Naive thymus-derived CD4-positive, alpha-beta T cell (primary cell): Measurements from ENCODE around the gene SYNRG. TPM values are rescaled to one million over a fixed set of nuclear protein-coding genes. Genes with fewer than 3 reads are reported as not detected.

ENCODE experiments used
- ATAC-seq: fragments of 150-1000 bp; cut with Tn5 transposase; 2 replicates; pipeline ENCODE4 v1.10.0; 2021; ENCODE audit warnings: mild to moderate bottlenecking, moderate library complexity
- CTCF ChIA-PET: fragments of 350-600 bp; sonication (Branson Sonifier 250); formaldehyde crosslinking; loops from one replicate; lab custom pipeline; 2021; ENCODE audit warnings: antibody characterized with exemption; lab: Charles Lee
- POLR2A ChIA-PET: fragments of 350-600 bp; sonication (Branson Sonifier 250); formaldehyde crosslinking; loops from one replicate; lab custom pipeline; 2021; ENCODE audit warnings: antibody characterized with exemption, inconsistent platforms; lab: Charles Lee
- DNase-seq, 9 donors: peaks; one replicate each; pipeline versions ENCODE4 v3.0.0 to v3.0.0-alpha.2; 2020 to 2022; ENCODE audit warnings: mixed read lengths in 1 of 9
- H3K27ac ChIP-seq: one replicate; pipeline ENCODE4 v1.7.0; 2013; ENCODE audit warnings: mild to moderate bottlenecking, low read depth, low read length, moderate library complexity
- H3K27me3 ChIP-seq, 2 donors: one replicate each; pipeline ENCODE4 v1.7.0; 2013; ENCODE audit warnings: low read length in 2 of 2, mild to moderate bottlenecking in 2 of 2, moderate library complexity in 2 of 2; ENCODE audit not compliant: control insufficient read depth in 2 of 2, insufficient read depth in 2 of 2
- H3K36me3 ChIP-seq, 3 experiments: 1 replicate in 2 of 3; 2 replicates in 1 of 3; pipeline ENCODE4 v1.7.0; 2013; ENCODE audit warnings: low read length in 3 of 3, mild to moderate bottlenecking in 3 of 3, moderate library complexity in 1 of 3; ENCODE audit not compliant: insufficient read depth in 3 of 3, control insufficient read depth in 2 of 3
- H3K4me1 ChIP-seq, 2 donors: one replicate each; pipeline ENCODE4 v1.7.0; 2013; ENCODE audit warnings: low read length in 2 of 2, mild to moderate bottlenecking in 2 of 2, moderate library complexity in 1 of 2; ENCODE audit not compliant: control insufficient read depth in 2 of 2, insufficient read depth in 2 of 2
- H3K4me3 ChIP-seq: 2 replicates; pipeline ENCODE4 v1.7.0; 2013; ENCODE audit warnings: mild to moderate bottlenecking, low read length
- H3K9me3 ChIP-seq, 3 experiments: 1 replicate in 2 of 3; 2 replicates in 1 of 3; pipeline ENCODE4 v1.7.0; 2013; ENCODE audit warnings: low read length in 3 of 3; ENCODE audit not compliant: control insufficient read depth in 2 of 3
- H3K27ac Mint-ChIP-seq, 9 donors: one replicate each; pipeline ENCODE4 v1.8.0; 2020 to 2022; ENCODE audit warnings: mixed read lengths in 9 of 9, mild to moderate bottlenecking in 8 of 9, moderate library complexity in 5 of 9, inconsistent platforms in 2 of 9
- H3K27me3 Mint-ChIP-seq, 5 donors: one replicate each; pipeline ENCODE4 v1.8.0; 2021 to 2022; ENCODE audit warnings: mixed read lengths in 5 of 5, mild to moderate bottlenecking in 1 of 5
- H3K36me3 Mint-ChIP-seq, 5 donors: one replicate each; pipeline ENCODE4 v1.8.0; 2020 to 2022; ENCODE audit warnings: mixed read lengths in 5 of 5, mild to moderate bottlenecking in 3 of 5, inconsistent platforms in 1 of 5
- H3K4me1 Mint-ChIP-seq, 7 donors: one replicate each; pipeline ENCODE4 v1.8.0; 2020 to 2022; ENCODE audit warnings: mixed read lengths in 7 of 7, mild to moderate bottlenecking in 3 of 7, inconsistent platforms in 1 of 7
- H3K4me3 Mint-ChIP-seq, 10 donors: one replicate each; pipeline ENCODE4 v1.8.0; 2020 to 2022; ENCODE audit warnings: mild to moderate bottlenecking in 10 of 10, mixed read lengths in 10 of 10, moderate library complexity in 6 of 10, inconsistent platforms in 2 of 10
- H3K9me3 Mint-ChIP-seq, 11 donors: one replicate each; pipeline ENCODE4 v1.8.0; 2020 to 2022; ENCODE audit warnings: mixed read lengths in 11 of 11, mild to moderate bottlenecking in 4 of 11, inconsistent platforms in 1 of 11, moderate library complexity in 1 of 11
- intact Hi-C, 2 donors: fragments of 100-400 bp; cut with micrococcal nuclease; formaldehyde crosslinking; loops; one replicate each; pipeline ENCODE4 v1.15.1; 2023
- polyA plus RNA-seq, 2 donors: library from polyadenylated mRNA; unstranded; fragments of 300-500 nt; fragmentation: Illumina TruSeq; gene quantifications; one replicate each; pipeline ENCODE4 v1.2.3, GENCODE V29; 2021
- total RNA-seq, 6 experiments: library from RNA in 5 of 6; stranded (reverse) in 5 of 6; gene quantifications; 1 replicate in 5 of 6; 2 replicates in 1 of 6; pipeline ENCODE4 v1.2.3 and lab custom pipeline; 2021 to 2026

The SYNRG gene
- total and polyA plus RNA-seq, 7 experiments from 2014 or later: 70.9 to 146 (median 100) TPM

DNA sequence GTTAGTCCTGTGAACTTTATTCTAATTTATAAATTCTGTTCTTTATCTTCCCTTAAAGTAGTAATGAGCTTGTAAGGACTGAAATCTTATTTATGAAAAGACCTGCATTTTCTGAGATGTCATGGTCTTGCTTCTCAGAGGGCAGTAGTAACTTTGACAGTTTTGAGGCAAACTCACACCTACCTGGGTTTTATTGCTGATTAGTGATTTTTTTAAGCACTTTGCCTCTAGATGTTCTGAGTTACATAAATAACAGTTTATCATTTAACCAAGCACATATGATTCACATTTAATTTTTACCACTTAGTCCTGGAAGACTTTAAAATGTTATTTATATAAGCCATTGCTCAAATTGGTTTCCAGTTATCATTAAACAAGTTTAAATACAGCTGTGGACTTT lies 108.8 kb downstream of the SYNRG start:
- DNase-seq (no peak), ATAC-seq (no peak)
- Mint-ChIP-seq H3K36me3 (no peaks in the 10 kb centered on the region), H3K4me3 (no peak overlapping the region), H3K9me3 (no peaks in the 10 kb centered on the region), H3K4me1 (peaks cover 0 to 5% (median 0%) of the 10 kb centered on the region in 7 donors), H3K27me3 (no peaks in the 10 kb centered on the region), H3K27ac (no peak overlapping the region)
- H3K27me3 ChIP-seq: no peaks in the 10 kb centered on the region
- no peaks in the 10 kb centered on the region for H3K4me1 ChIP-seq
- H3K36me3 ChIP-seq: no peaks in the 10 kb centered on the region
- intact Hi-C loops: no loop called here
- POLR2A ChIA-PET: no interaction called here
- no peak overlapping the region for H3K4me3 ChIP-seq
- H3K27ac ChIP-seq: no peak overlapping the region
- no peaks in the 10 kb centered on the region for H3K9me3 ChIP-seq
- CTCF ChIA-PET: interaction anchor here (0.7 kb wide), 1 partner anchor 1782 kb away, joined by 3 read pairs; no protein-coding TSS in a partner anchor

DNA sequence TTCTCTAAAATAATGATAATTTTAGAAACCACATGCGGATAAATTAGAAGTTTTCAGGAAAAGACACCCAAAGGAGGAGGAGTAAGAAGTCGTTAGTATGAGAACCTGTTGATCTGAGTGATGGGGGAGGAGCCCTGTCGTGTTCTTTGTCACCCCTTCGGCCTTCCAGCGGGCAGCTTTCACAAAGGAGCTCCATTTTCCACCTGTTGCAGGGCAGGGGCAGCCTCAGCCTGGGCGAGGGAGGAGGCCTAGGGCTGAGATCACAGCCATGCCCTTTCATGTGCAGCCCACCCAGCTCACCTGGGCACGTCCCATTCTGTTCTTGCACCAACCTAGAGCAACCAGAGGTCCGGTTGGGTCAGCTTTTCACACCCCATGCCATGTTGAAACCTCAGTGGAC lies 114.2 kb downstream of the SYNRG start:
- Mint-ChIP-seq H3K36me3 (no peaks in the 10 kb centered on the region), H3K27me3 (no peaks in the 10 kb centered on the region), H3K4me1 (peaks cover 13 to 24% (median 16%) of the 10 kb centered on the region in 7 donors), H3K27ac (no peak overlapping the region), H3K4me3 (no peak overlapping the region), H3K9me3 (peaks cover 0 to 2% (median 0%) of the 10 kb centered on the region in 11 donors)
- Histone ChIP-seq H3K27ac (no peak overlapping the region), H3K4me1 (peaks cover 9 to 11% of the 10 kb centered on the region in 2 donors), H3K27me3 (no peaks in the 10 kb centered on the region), H3K4me3 (no peak overlapping the region), H3K9me3 (no peaks in the 10 kb centered on the region), H3K36me3 (no peaks in the 10 kb centered on the region)
- intact Hi-C loops: loop anchor here (5.0 kb wide), 2 partner anchors 112 to 138 kb away; partner anchors contain the start of gene SYNRG (in 1 of the 2)
- ChIA-PET POLR2A (no interaction called here), CTCF (interaction anchor here (0.6 kb wide), 1 partner anchor 31 kb away, joined by 3 read pairs; no protein-coding TSS in a partner anchor)
- ATAC-seq: no peak
- no peak for DNase-seq

DNA sequence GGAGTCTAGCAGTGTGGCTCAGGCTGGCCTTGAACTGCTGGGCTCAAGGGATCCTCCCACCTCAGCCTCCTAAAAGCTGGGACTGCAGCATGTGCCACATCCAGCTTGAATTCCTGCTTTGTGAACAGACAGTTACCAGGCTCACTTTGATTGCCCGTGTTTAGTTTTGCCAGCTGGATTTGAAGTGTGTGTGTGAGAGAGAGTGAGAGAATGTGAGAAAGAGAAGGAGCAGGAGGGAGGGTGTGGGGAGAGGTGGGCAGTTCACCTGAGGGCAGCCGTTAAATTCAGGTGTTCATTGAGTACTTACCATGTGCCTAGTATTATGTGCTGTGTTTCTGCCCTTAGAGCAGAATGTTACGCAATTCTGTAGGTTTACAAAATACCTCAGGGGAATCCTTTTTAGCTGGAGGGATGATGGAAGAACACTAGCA lies 114.8 kb downstream of the SYNRG start:
- Mint-ChIP-seq H3K27me3 (no peaks in the 10 kb centered on the region), H3K27ac (peak overlapping the region in 1 of 9 donors; percentile 18), H3K4me1 (peaks cover 13 to 24% (median 16%) of the 10 kb centered on the region in 7 donors), H3K4me3 (no peak overlapping the region), H3K9me3 (peaks cover 0 to 2% (median 0%) of the 10 kb centered on the region in 11 donors), H3K36me3 (no peaks in the 10 kb centered on the region)
- Histone ChIP-seq H3K4me1 (peaks cover 9 to 11% of the 10 kb centered on the region in 2 donors), H3K27ac (no peak overlapping the region), H3K36me3 (no peaks in the 10 kb centered on the region), H3K27me3 (no peaks in the 10 kb centered on the region), H3K4me3 (no peak overlapping the region), H3K9me3 (no peaks in the 10 kb centered on the region)
- ChIA-PET CTCF (interaction anchor here (0.5 kb wide), 1 partner anchor 67 kb away, joined by 4 read pairs; no protein-coding TSS in a partner anchor), POLR2A (no interaction called here)
- no peak for ATAC-seq
- no peak for DNase-seq
- intact Hi-C loops: loop anchor here (5.0 kb wide), 2 partner anchors 113 to 137 kb away; partner anchors contain the start of gene SYNRG (in 1 of the 2)

DNA sequence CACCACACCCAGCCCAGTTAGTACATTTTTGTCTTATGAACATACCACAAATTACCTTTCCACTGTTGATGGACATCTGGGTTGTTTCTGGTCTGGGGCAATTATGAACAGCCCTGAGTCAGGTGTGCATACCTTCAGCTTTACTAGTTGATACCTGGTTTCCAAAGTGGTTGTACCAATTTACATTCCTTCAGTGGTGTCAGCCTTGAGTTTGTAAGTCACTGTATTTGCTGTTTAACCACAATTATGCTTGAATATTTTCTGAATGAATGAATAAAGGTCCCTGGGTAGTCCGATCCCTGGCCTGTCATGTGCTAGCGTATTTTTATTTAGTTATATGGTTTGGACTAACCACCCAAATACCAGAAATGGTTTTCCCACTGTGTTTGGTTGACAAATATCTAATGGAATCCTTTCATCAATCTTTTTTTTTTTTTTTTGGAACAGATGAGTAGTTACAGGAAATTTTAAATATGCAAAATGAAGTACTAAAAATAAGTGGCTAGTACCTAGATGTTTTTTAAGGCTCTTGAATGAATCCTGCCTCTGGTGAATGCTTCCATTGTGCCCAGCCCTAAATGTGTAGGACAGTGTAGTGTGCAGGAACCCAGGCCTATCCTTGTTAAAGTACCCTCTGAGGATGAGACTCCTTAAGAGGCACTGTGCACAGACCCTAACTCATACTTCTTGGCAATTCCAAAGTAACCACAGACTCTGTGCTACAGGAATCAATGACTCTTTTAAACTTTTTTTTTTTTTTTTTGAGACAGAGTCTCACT lies 115.8 kb downstream of the SYNRG start:
- no peaks in the 10 kb centered on the region for H3K27me3 ChIP-seq
- POLR2A ChIA-PET: no interaction called here
- no peaks in the 10 kb centered on the region for H3K9me3 ChIP-seq
- DNase-seq (no peak), ATAC-seq (no peak)
- Mint-ChIP-seq H3K36me3 (no peaks in the 10 kb centered on the region), H3K4me1 (peaks cover 15 to 34% (median 22%) of the 10 kb centered on the region in 7 donors), H3K9me3 (peaks cover 0 to 2% (median 0%) of the 10 kb centered on the region in 11 donors), H3K27ac (peak overlapping the region in 1 of 9 donors; percentile 13), H3K27me3 (no peaks in the 10 kb centered on the region), H3K4me3 (peak overlapping the region in 1 of 10 donors; percentile 25)
- no peak overlapping the region for H3K4me3 ChIP-seq
- CTCF ChIA-PET: interaction anchor here (0.5 kb wide), 1 partner anchor 66 kb away, joined by 4 read pairs; no protein-coding TSS in a partner anchor
- H3K36me3 ChIP-seq: no peaks in the 10 kb centered on the region
- no peak overlapping the region for H3K27ac ChIP-seq
- H3K4me1 ChIP-seq: peaks cover 14 to 15% of the 10 kb centered on the region in 2 donors
- intact Hi-C loops: loop anchor here (5.0 kb wide), 2 partner anchors 114 to 136 kb away; partner anchors contain the start of gene SYNRG (in 1 of the 2)

DNA sequence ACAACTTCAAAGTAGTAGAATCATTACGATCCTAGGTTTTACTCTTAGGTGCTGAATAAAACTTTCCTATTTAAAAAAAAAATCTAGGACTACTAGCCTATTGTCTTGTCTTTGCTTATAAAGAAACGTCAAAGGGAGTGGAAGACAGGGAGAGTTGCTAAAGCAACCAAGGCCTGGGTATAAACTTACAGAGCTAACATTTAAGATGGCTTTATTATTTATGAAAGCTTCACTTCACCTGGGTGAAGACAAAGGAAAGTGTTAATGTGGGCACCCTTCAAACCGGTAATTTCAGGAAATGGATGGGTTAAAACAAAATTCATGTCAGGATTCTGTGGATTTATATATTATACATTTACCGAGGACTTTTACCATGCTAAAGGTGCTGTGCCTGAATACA lies 117.1 kb downstream of the SYNRG start:
- H3K9me3 Mint-ChIP-seq: peaks cover 0 to 2% (median 0%) of the 10 kb centered on the region in 11 donors
- H3K27ac Mint-ChIP-seq: peak overlapping the region in 2 of 9 donors; percentile 6 to 34
- CTCF ChIA-PET: interaction anchor here (1.3 kb wide), 1 partner anchor 13 kb away, joined by 4 read pairs; no protein-coding TSS in a partner anchor

More for the DNA sequence above, 117.1 kb downstream of the SYNRG start:
- Histone ChIP-seq H3K27me3 (no peaks in the 10 kb centered on the region), H3K4me3 (no peak overlapping the region), H3K9me3 (no peaks in the 10 kb centered on the region), H3K36me3 (no peaks in the 10 kb centered on the region), H3K27ac (no peak overlapping the region), H3K4me1 (peaks cover 19 to 20% of the 10 kb centered on the region in 2 donors)
- H3K27me3 Mint-ChIP-seq: no peaks in the 10 kb centered on the region
- no peak for ATAC-seq
- DNase-seq: no peak
- POLR2A ChIA-PET: interaction anchor here (1.2 to 1.4 kb wide), 2 partner anchors 28 to 117 kb away, joined by 3 read pairs; partner anchors contain the start of gene SYNRG
- no peak overlapping the region for H3K4me3 Mint-ChIP-seq
- intact Hi-C loops: loop anchor here (5.0 kb wide), 2 partner anchors 115 to 135 kb away; partner anchors contain the start of gene SYNRG (in 1 of the 2)
- H3K4me1 Mint-ChIP-seq: peaks cover 20 to 39% (median 27%) of the 10 kb centered on the region in 7 donors
- H3K36me3 Mint-ChIP-seq: no peaks in the 10 kb centered on the region
